ENCODE data around the gene SECISBP2. TPM values are rescaled to one million over a fixed set of nuclear protein-coding genes. Genes with fewer than 3 reads are reported as not detected.

SECISBP2 gene
- total RNA-seq, 1 donor from 2014 or later = 21.2 TPM

DNA sequence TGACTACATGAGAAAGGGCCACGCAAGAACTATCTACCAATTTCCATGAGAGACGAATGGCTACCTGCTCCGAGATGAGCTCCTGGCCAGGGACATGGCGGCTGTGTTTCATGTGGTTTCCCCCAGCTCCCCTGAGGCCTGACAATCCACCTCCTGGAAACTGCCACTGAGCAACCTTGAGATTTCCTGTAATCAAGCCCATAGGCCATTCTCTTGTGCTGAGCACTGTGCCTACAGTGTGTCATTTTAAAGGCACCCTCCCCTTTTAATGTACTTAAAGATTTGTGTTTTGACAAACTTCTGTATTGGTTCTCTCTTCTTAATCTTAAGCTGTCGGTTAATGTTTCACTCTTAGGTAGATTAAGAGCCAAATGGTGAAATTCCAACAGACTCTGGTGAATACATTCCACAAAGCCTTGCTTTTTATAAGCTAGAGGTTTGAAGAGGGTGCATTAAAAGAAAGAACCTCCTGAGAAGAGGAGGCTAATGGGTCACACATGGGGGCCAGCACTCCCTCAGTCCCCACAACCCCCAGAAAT is 72.3 kb downstream of the SECISBP2 start:
- no peak for DNase-seq (ENCODE audit: low spot score)
- intact Hi-C loops (cut with DNase I) = no loop called here

DNA sequence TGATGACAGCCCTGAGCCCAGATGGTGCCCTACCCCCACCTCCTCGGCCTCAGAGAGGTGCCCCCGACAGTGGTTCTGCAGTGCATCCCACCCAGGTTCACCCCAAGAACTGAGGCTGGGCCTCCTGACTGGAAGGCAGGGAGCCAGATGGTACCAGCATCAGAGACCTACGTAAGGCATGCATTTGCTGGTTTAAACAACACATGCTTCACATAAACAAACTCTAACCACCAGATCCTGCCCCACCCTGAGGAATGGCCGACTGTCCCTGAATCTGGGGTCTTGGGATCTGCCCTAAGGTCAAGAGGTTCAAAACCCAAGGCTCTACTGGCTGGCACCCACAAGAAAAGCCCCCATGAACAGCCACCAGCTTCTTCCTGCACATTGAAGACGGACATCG is 73.3 kb downstream of the SECISBP2 start:
- no peak for DNase-seq (ENCODE audit: low spot score)
- intact Hi-C loops (cut with DNase I) = no loop called here

DNA sequence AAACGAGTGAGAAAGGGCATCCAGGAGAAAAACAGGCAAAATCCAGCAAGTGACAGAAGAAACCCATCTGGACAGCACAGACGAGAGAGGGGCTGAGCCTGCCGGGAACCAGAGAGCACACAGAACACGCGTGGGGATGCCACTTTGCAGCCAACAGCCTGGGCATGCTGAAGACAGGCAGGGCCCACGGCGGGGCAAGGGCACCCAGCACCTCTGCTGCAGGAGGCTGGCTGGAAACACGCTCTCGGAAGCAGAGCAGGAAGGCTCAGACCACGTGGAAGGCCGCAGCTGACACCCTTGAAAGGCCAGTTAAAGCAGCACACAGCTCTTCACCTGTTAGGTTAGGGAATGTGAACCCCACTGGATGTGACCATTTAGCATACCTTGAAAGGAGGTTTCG is 76.1 kb downstream of the SECISBP2 start:
- DNase-seq (ENCODE audit: low spot score) = no peak
- intact Hi-C loops (cut with DNase I) = no loop called here

DNA sequence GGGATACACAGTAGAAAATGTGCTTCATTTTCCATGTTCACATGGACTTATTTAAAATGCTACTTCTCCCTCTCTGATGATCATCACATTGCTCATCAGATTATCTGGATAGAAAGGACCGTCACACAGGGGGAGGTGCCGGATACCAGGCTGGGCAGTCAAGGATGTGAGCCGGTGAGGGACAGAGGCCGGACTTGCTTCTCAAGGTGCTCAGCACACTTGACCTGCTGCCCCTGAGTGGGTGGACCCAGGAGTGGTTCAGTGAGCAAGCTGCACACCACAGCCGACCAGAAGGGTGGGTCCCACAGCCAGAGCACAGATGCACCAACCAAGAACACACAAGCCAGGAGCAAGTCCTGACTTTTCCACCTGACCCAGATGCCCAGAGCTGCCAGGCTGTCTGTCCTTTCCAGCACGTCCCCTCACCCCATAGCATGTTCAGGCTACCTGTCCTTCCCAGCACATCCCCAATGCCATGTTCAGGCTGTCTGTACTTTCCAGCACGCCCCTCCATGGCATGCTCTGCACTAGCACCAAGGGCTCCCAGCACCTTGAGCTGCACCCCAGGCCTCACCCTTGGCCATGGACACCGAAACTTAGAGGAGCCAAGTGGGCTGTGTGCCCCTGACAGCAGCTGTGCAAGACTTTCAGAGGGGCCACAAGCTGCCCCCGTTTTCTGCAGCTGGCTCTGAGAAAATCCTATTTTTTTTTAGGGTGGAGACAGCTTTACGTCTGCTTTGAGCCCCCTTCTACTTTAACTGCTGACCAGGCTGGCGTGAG is 77.8 kb downstream of the SECISBP2 start:
- no peak for DNase-seq (ENCODE audit: low spot score)
- intact Hi-C loops (cut with DNase I) = no loop called here

DNA sequence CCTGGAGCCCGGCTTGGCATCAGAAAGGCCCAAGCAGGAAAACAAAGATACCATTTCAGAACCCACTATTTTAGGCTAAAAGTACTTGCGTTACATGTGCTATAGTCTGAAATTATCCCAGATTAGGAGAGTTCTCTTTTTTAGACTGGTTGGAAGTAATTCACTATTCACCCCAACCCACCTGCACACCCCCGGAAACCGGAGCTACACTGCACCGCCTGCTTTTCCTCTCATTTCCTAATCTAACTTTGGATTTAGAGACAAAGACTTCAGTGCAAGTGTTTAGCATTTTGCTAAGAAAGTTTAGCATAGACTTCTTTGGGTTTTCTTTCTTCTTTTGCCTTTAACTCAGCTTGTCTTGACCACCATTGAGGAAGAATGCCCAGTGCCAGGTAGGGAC is 79.2 kb downstream of the SECISBP2 start:
- no peak for DNase-seq (ENCODE audit: low spot score)
- intact Hi-C loops (cut with DNase I) = no loop called here

DNA sequence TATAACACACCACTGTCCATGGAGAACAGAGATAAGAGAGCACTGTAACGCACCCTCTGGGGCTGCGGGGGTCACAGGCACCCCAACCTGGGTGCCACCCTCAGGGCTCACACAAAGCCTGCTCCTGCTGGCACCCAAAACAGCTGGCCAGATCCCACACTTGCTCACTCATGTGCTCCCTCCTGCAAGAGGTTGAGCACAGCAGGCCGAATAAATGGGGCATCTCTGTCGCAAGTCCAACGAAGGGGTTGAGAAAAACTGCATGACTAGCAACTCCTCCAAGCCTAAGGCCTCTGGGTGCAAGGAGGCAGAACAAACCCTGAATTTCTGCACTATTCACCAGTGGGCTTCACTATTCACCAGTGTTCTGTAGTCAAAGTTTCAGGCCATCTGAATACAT is 80.3 kb downstream of the SECISBP2 start:
- DNase-seq (ENCODE audit: low spot score) = no peak
- intact Hi-C loops (cut with DNase I) = no loop called here

DNA sequence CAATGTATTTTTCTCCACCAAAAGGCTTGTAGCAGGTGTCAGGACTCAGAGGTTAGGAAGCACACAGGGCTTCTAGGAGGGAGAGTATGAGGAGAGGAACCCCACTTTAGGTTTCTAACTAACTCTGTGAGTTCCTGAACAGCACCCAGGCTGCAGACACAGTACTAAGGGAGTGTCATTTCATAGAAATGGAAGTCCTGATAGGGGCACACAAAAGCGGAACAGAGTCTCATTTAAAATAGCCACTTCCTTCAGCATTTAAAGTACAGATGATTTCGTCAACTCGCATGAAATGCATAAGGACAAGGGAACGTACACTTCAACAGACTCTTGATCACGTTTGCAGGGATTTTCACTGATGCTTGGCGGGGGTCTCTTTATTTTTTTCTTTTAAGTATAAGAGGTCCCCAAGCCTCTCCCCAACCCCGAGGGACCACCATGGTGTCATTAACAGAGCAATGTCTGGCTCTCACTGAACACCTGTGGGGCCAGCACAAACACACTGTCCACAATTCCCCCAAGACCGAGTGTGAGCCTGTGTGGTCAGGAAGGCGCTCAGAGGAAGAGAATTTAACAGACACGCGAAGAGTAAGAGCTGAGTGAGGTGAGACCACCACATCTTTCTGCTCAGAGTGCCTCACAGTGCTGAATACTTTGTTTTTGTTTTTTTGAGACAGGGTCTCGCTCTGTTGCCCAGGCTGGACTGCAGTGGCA is 82.3 kb downstream of the SECISBP2 start:
- intact Hi-C loops (cut with DNase I) = no loop called here
- DNase-seq (ENCODE audit: low spot score) = no peak

DNA sequence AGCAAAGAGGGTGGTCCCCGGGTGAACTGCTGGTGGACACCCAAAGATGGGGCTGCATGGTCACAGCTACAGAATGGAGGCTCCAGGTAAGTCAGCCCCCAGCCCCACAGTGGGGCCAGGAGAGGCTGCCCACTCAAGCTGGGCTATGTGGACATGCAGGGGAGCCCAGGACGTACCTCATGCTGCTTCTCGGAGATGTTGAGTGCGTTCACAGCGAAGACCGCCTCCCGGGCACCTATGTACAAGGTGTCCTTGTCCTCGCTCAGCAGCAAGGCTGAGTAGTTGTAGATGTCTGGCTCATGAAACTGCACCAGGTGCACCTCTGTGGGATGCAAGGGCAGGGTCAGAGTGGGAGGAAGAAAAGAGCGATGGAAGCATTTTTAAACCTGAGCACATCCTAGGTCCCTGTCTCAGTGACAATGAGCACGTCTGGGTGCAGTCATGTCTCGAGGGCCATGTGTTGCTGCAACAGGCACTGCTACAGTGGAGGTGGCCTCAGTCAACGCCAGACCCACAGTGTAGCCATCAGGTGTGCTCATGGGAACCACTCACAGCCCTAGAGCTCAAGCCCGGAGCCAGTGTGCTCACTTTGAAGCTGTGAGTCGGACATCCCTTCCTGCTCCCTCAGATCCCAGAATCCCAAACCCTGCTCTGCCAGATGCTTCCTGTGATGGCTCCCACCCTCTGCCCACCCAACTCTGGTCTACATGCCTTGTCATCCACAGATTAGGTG is 84.6 kb downstream of the SECISBP2 start:
- no peak for DNase-seq (ENCODE audit: low spot score)
- intact Hi-C loops (cut with DNase I) = no loop called here

DNA sequence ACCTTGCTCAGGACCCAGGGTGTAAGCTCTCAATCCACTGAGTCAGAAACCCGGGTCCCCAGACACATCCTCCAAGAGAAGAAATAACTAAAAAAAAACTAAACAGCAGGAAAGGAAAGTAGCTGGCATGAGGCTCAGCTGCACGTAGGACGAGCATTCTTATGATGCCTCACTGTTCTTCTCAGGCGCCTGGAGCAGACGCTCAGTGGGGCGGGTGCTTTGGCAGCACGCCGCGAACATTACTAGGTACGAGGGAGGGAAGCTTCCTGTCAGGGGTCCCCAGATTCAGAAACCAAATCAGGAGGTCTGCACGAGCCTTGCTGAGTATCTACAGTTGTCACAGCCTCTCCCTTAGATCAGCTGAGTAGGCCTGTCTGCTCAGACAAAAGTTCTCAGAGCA is 85.8 kb downstream of the SECISBP2 start:
- DNase-seq (ENCODE audit: low spot score) = no peak
- intact Hi-C loops (cut with DNase I) = no loop called here

DNA sequence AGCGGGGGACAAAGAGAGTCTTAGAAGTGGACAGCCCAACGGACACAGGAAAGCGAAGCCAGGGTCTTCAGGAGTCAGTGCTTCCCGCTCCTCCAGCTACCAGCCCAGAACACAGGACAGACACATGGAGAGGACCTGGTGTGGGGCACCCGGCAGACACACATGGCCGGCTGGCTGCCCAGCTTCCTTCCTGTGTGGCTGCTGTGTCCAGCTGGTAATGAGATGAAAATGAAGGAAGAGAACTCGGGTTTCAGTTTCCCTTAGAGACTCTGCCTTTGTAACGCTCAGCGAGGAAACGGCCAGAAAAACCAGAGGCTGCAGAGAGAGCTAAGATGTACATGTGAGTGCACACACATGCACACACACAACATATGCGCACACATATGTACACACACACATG is 87.5 kb downstream of the SECISBP2 start:
- intact Hi-C loops (cut with DNase I) = no loop called here
- peak; percentile 81 for DNase-seq (ENCODE audit: low spot score)

DNA sequence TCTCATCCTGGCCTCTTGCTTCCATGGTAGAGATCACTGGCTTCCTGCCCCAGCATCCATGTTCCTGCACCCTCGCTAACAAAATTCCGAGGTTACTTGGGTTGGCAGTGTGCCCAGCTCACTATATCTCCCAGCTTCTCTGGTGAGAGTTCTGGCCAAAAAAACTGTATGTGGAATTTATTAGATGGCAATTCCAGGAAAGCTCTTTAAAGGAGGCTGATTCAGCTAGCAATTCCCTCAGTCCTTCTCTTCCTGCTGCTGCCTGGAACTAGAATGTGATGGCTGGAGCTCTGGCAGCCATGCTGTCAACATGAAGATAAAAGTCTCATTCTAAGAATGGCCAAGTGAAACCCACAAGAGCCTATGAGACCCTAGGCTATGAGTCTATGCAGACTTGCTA is 88.8 kb downstream of the SECISBP2 start:
- DNase-seq (ENCODE audit: low spot score) = no peak
- intact Hi-C loops (cut with DNase I) = no loop called here

DNA sequence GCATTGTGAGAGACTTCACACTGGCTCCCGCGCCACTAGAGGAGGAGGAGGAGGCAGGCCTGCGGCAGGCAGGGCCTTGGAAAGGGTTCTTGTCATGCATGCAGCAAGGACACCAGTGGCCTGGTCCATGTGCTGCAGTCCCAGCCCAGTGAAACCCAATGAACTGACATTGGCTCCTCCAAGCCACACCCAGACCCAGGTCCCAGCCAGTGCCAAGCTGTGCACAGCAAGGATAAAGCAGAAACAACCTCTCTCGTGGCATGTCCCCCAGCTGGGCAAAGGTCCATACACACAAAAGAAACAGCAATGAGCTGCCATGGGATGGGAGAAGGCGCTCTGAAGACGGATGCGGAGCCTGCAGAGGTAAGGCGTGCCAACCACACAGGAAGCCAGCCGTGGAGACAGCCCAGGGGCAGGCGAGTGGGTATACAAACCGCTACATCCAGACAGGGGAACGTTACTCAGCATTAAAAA is 90.4 kb downstream of the SECISBP2 start:
- intact Hi-C loops (cut with DNase I) = no loop called here
- DNase-seq (ENCODE audit: low spot score) = no peak

Small RNAs within 50 kb of the gene (microRNA-seq; reads per million reads assigned to microRNA genes)
- not detected for gene MIR3153

Other genes with a start within 250 kb of the SECISBP2 start
- 0.16 TPM for gene SHC3, start 139.7 kb upstream of the SECISBP2 start, total RNA-seq
- gene CKS2, start 7.3 kb upstream of the SECISBP2 start, total RNA-seq = 3.2 TPM
- 21.4 TPM for gene SEMA4D, start 179.6 kb downstream of the SECISBP2 start, total RNA-seq

Measured in cardiac septum (tissue), 1 donor.